HCT116 (cell line): ENCODE measurements around the gene CTDSP1.

Experiments
- EZH2phosphoT487 ChIP-seq: fragments of 200-600 bp; IDR thresholded peaks from 2 replicates; pipeline ENCODE4 v1.6.1; 2018; ENCODE audit warnings: antibody characterized with exemption, borderline replicate concordance
- POLR2A ChIP-seq: IDR thresholded peaks from 2 replicates; pipeline ENCODE4 v1.7.0; 2011; ENCODE audit warnings: borderline replicate concordance; ENCODE audit not compliant: insufficient read depth, insufficient read length; ENCODE audit errors: extremely low read depth
- POLR2AphosphoS5 ChIP-seq: IDR thresholded peaks from 2 replicates; pipeline ENCODE4 v1.6.1; 2011; ENCODE audit warnings: mild to moderate bottlenecking, low read depth, low read length, moderate library complexity
- SRF ChIP-seq: IDR thresholded peaks from 2 replicates; pipeline ENCODE4 v1.6.1; 2012; ENCODE audit warnings: low read depth
- YY1 ChIP-seq: IDR thresholded peaks from 2 replicates; pipeline ENCODE4 v1.6.1; 2011; ENCODE audit warnings: low read length, low read depth, moderate library complexity, mild to moderate bottlenecking; ENCODE audit not compliant: insufficient replicate concordance; ENCODE audit errors: extremely low read depth

GRCh38 chr2:218394298-218395089 is 5.2 kb upstream of the CTDSP1 start:
- no peak for TF ChIP-seq POLR2A
- TF ChIP-seq YY1, result no peak
- TF ChIP-seq EZH2phosphoT487, result no peak
- TF ChIP-seq POLR2AphosphoS5, result no peak
- TF ChIP-seq SRF, result no peak
